ENCODE results near the gene NR6A1.

NR6A1 gene

GRCh38 chr9:124493794-124494479 is 277.2 kb downstream of the NR6A1 start:
- no peak overlapping the region for H3K27ac ChIP-seq
- no peak overlapping the region for H3K4me3 ChIP-seq
- no peak for TF ChIP-seq Cebpa-rat (IDR thresholded peaks at IDR 0.05)
- no peaks in the 10 kb centered on the region for H3K9me3 ChIP-seq (replicated peaks in 1 of 11)
- peaks cover 0 to 6% (median 0%) of the 10 kb centered on the region in 11 experiments; a peak in 1 of 22 replicates for H4K20me1 ChIP-seq
- H3K4me2 ChIP-seq, result no peak overlapping the region
- no peaks in the 10 kb centered on the region; a peak in 1 of 22 replicates for H3K27me3 ChIP-seq
- H3K36me3 ChIP-seq, result no peaks in the 10 kb centered on the region
- H3K4me1 ChIP-seq, result peaks cover 11 to 19% (median 15%) of the 10 kb centered on the region in 10 experiments
- H3K9ac ChIP-seq, result no peak overlapping the region

GRCh38 chr9:124493218-124493617 is 277.9 kb downstream of the NR6A1 start:
- no peak overlapping the region for H3K4me2 ChIP-seq
- H3K36me3 ChIP-seq, result no peaks in the 10 kb centered on the region
- peaks cover 0 to 6% (median 0%) of the 10 kb centered on the region in 11 experiments; a peak in 1 of 22 replicates for H4K20me1 ChIP-seq
- no peak overlapping the region for H3K9ac ChIP-seq
- no peaks in the 10 kb centered on the region; a peak in 1 of 22 replicates for H3K27me3 ChIP-seq
- H3K27ac ChIP-seq, result no peak overlapping the region
- no peak for TF ChIP-seq Cebpa-rat (IDR thresholded peaks at IDR 0.05)
- no peaks in the 10 kb centered on the region for H3K9me3 ChIP-seq (replicated peaks in 1 of 11)
- H3K4me1 ChIP-seq, result peaks cover 11 to 19% (median 15%) of the 10 kb centered on the region in 10 experiments
- H3K4me3 ChIP-seq, result no peak overlapping the region

- H3K4me1 ChIP-seq, result peaks cover 11 to 19% (median 15%) of the 10 kb centered on the region in 10 experiments
- H3K9me3 ChIP-seq (replicated peaks in 1 of 11), result no peaks in the 10 kb centered on the region
- H3K27me3 ChIP-seq, result no peaks in the 10 kb centered on the region; a peak in 1 of 22 replicates
- no peak overlapping the region for H3K27ac ChIP-seq
- TF ChIP-seq Cebpa-rat (IDR thresholded peaks at IDR 0.05), result no peak
- no peaks in the 10 kb centered on the region for H3K36me3 ChIP-seq
- H3K4me2 ChIP-seq, result no peak overlapping the region
- no peak overlapping the region for H3K4me3 ChIP-seq
- peaks cover 0 to 6% (median 0%) of the 10 kb centered on the region in 11 experiments; a peak in 1 of 22 replicates for H4K20me1 ChIP-seq
- no peak overlapping the region for H3K9ac ChIP-seq
These were observed 278.3 kb downstream of the NR6A1 start for GRCh38 chr9:124492818-124493217.

- TF ChIP-seq Cebpa-rat (IDR thresholded peaks at IDR 0.05), result no peak
- no peaks in the 10 kb centered on the region for H3K9me3 ChIP-seq (replicated peaks in 1 of 11)
- no peak overlapping the region for H3K4me3 ChIP-seq
- no peak overlapping the region for H3K9ac ChIP-seq
- peaks cover 9 to 14% (median 11%) of the 10 kb centered on the region in 10 experiments for H3K4me1 ChIP-seq
- H3K36me3 ChIP-seq, result no peaks in the 10 kb centered on the region
- H3K27ac ChIP-seq, result no peak overlapping the region
- no peak overlapping the region for H3K4me2 ChIP-seq
- no peaks in the 10 kb centered on the region for H3K27me3 ChIP-seq
- peaks cover 0 to 6% (median 0%) of the 10 kb centered on the region in 11 experiments; a peak in 1 of 22 replicates for H4K20me1 ChIP-seq
These were observed 279.8 kb downstream of the NR6A1 start for GRCh38 chr9:124491049-124491975.

GRCh38 chr9:124490004-124490403 is 281.1 kb downstream of the NR6A1 start:
- no peak for TF ChIP-seq Cebpa-rat (IDR thresholded peaks at IDR 0.05)
- Histone ChIP-seq H3K36me3 (no peaks in the 10 kb centered on the region), H3K4me2 (no peak overlapping the region), H3K9ac (no peak overlapping the region), H3K9me3 (replicated peaks in 1 of 11) (no peaks in the 10 kb centered on the region), H4K20me1 (peaks cover 0 to 6% (median 0%) of the 10 kb centered on the region in 11 experiments; a peak in 1 of 22 replicates), H3K27ac (no peak overlapping the region), H3K4me1 (0 out of 20 replicates have a peak, but pooled peaks cover 0 to under 1% (median 0%) of the 10 kb centered on the region in 10 experiments), H3K27me3 (no peaks in the 10 kb centered on the region), H3K4me3 (no peak overlapping the region)

- peaks cover 0 to 6% (median 0%) of the 10 kb centered on the region in 11 experiments; a peak in 1 of 22 replicates for H4K20me1 ChIP-seq
- H3K4me3 ChIP-seq, result no peak overlapping the region
- no peak overlapping the region for H3K9ac ChIP-seq
- H3K27ac ChIP-seq, result no peak overlapping the region
- no peak overlapping the region for H3K4me2 ChIP-seq
- H3K9me3 ChIP-seq (replicated peaks in 1 of 11), result no peaks in the 10 kb centered on the region
- no peaks in the 10 kb centered on the region for H3K4me1 ChIP-seq
- no peak for TF ChIP-seq Cebpa-rat (IDR thresholded peaks at IDR 0.05)
- H3K36me3 ChIP-seq, result no peaks in the 10 kb centered on the region
- no peaks in the 10 kb centered on the region for H3K27me3 ChIP-seq
These were observed 281.9 kb downstream of the NR6A1 start for GRCh38 chr9:124489222-124489621.

- no peaks in the 10 kb centered on the region for H3K36me3 ChIP-seq
- no peaks in the 10 kb centered on the region for H3K27me3 ChIP-seq
- TF ChIP-seq Cebpa-rat (IDR thresholded peaks at IDR 0.05), result no peak
- no peak overlapping the region for H3K9ac ChIP-seq
- H3K27ac ChIP-seq, result no peak overlapping the region
- H4K20me1 ChIP-seq, result peaks cover 0 to 2% (median 0%) of the 10 kb centered on the region in 11 experiments; a peak in 1 of 22 replicates
- no peak overlapping the region for H3K4me2 ChIP-seq
- H3K4me1 ChIP-seq, result no peaks in the 10 kb centered on the region
- H3K4me3 ChIP-seq, result no peak overlapping the region
- H3K9me3 ChIP-seq (replicated peaks in 1 of 11), result no peaks in the 10 kb centered on the region
These were observed 282.4 kb downstream of the NR6A1 start for GRCh38 chr9:124488641-124489210.

- H3K27ac ChIP-seq, result no peak overlapping the region
- H3K4me2 ChIP-seq, result no peak overlapping the region
- H3K27me3 ChIP-seq, result no peaks in the 10 kb centered on the region
- H3K4me1 ChIP-seq, result no peaks in the 10 kb centered on the region
- no peak for TF ChIP-seq Cebpa-rat (IDR thresholded peaks at IDR 0.05)
- H3K9ac ChIP-seq, result no peak overlapping the region
- no peaks in the 10 kb centered on the region for H4K20me1 ChIP-seq
- H3K36me3 ChIP-seq, result no peaks in the 10 kb centered on the region
- no peaks in the 10 kb centered on the region for H3K9me3 ChIP-seq (replicated peaks in 1 of 11)
- no peak overlapping the region for H3K4me3 ChIP-seq
These were observed 283.6 kb downstream of the NR6A1 start for GRCh38 chr9:124487260-124488182.
